Esophagus muscularis mucosa (tissue), 4 donors: ENCODE measurements around the gene RHOBTB1.
"Not testable (repeated sequence)": the region's sequence is repeated elsewhere in the genome, so short reads cannot be mapped to it uniquely, and the experiment has no call there.

Experiments
- CTCF ChIP-seq, 3 experiments: fragments of 200-600 bp in 2 of 3; fragments of 450-650 bp in 1 of 3; sonication (generic) in 2 of 3; IDR thresholded peaks; one replicate each; pipeline ENCODE4 v1.5.1; 2017 to 2019; ENCODE audit warnings: antibody characterized with exemption in 3 of 3, mild to moderate bottlenecking in 2 of 3, moderate library complexity in 1 of 3
- EP300 ChIP-seq: sonication (generic); formaldehyde crosslinking; IDR thresholded peaks from one replicate; pipeline ENCODE4 v1.6.1; 2017; ENCODE audit warnings: antibody characterized with exemption
- POLR2AphosphoS5 ChIP-seq, 2 donors: sonication (generic); formaldehyde crosslinking; IDR thresholded peaks; one replicate each; pipeline ENCODE4 v1.6.1; 2017; ENCODE audit warnings: antibody characterized with exemption in 2 of 2

GRCh38 chr10:60841227-60841626 is 102.8 kb downstream of the RHOBTB1 start:
- not testable (repeated sequence) for TF ChIP-seq CTCF (IDR thresholded peaks at IDR 0.05); POLR2AphosphoS5 (IDR thresholded peaks at IDR 0.05); EP300
